Astrocyte (in vitro differentiated cells and primary cell): ENCODE results near the gene ATN1. TPM values are rescaled to one million over a fixed set of nuclear protein-coding genes. Genes with fewer than 3 reads are reported as not detected.

Experiments
- DNase-seq: peaks from one replicate; pipeline ENCODE4 v3.0.0-alpha.2; 2010; ENCODE audit warnings: low read depth
- FAIRE-seq: peaks from 2 replicates; lab custom pipeline; 2011; peaks lifted over from hg19 to GRCh38; lab: Jason Lieb, UNC
- H2AFZ ChIP-seq: 2 replicates; pipeline ENCODE4 v1.6.0; 2012; ENCODE audit warnings: low read depth, low read length, inconsistent platforms
- H3K27ac ChIP-seq: 2 replicates; pipeline ENCODE4 v1.5.1; 2011; ENCODE audit warnings: low read depth, low read length, inconsistent platforms
- H3K27me3 ChIP-seq: 2 replicates; pipeline ENCODE4 v1.6.0; 2011; ENCODE audit warnings: low read length, inconsistent platforms; ENCODE audit not compliant: insufficient read depth
- H3K36me3 ChIP-seq: 2 replicates; pipeline ENCODE4 v1.5.1; 2011; ENCODE audit warnings: low read length, inconsistent platforms; ENCODE audit not compliant: insufficient read depth
- H3K4me1 ChIP-seq: 2 replicates; pipeline ENCODE4 v1.5.1; 2011; ENCODE audit warnings: low read length, inconsistent platforms; ENCODE audit not compliant: insufficient read depth
- H3K4me2 ChIP-seq: 2 replicates; pipeline ENCODE4 v1.6.0; 2012; ENCODE audit warnings: low read length, inconsistent platforms
- H3K4me3 ChIP-seq: 2 replicates; pipeline ENCODE4 v1.5.1; 2011; ENCODE audit warnings: low read depth, mild to moderate bottlenecking, low read length, inconsistent platforms; ENCODE audit not compliant: insufficient read depth
- H3K79me2 ChIP-seq: 2 replicates; pipeline ENCODE4 v1.6.0; 2012; ENCODE audit warnings: mild to moderate bottlenecking, low read length, inconsistent platforms; ENCODE audit not compliant: insufficient read depth
- H3K9ac ChIP-seq: 2 replicates; pipeline ENCODE4 v1.6.0; 2012; ENCODE audit warnings: mild to moderate bottlenecking, low read length, inconsistent platforms
- H3K9me3 ChIP-seq: 2 replicates; pipeline ENCODE4 v1.5.1; 2012; ENCODE audit warnings: low read depth, mild to moderate bottlenecking, low read length, inconsistent platforms; ENCODE audit not compliant: insufficient read depth
- H4K20me1 ChIP-seq: 2 replicates; pipeline ENCODE4 v1.6.0; 2012; ENCODE audit warnings: low read length, inconsistent platforms; ENCODE audit not compliant: insufficient read depth
- H3K27ac Mint-ChIP-seq: one replicate; pipeline ENCODE4 v1.8.0; 2021; ENCODE audit warnings: mild to moderate bottlenecking, mixed read lengths; ENCODE audit not compliant: unreplicated experiment
- H3K27me3 Mint-ChIP-seq: one replicate; pipeline ENCODE4 v1.8.0; 2021; ENCODE audit warnings: low read depth, mixed read lengths; ENCODE audit not compliant: unreplicated experiment
- H3K36me3 Mint-ChIP-seq: one replicate; pipeline ENCODE4 v1.8.0; 2021; ENCODE audit warnings: low read depth, mixed read lengths; ENCODE audit not compliant: unreplicated experiment
- H3K4me1 Mint-ChIP-seq: one replicate; pipeline ENCODE4 v1.8.0; 2021; ENCODE audit warnings: low read depth, mixed read lengths; ENCODE audit not compliant: unreplicated experiment
- H3K4me3 Mint-ChIP-seq: one replicate; pipeline ENCODE4 v1.8.0; 2021; ENCODE audit warnings: mild to moderate bottlenecking, moderate library complexity, mixed read lengths; ENCODE audit not compliant: unreplicated experiment
- H3K9me3 Mint-ChIP-seq: one replicate; pipeline ENCODE4 v1.8.0; 2021; ENCODE audit warnings: mild to moderate bottlenecking, mixed read lengths; ENCODE audit not compliant: unreplicated experiment
- CTCF ChIP-seq: IDR thresholded peaks from 2 replicates; pipeline ENCODE4 v1.5.1; 2011; ENCODE audit warnings: low read depth, mild to moderate bottlenecking, inconsistent platforms, low read length, moderate library complexity; ENCODE audit not compliant: insufficient read depth
- EZH2 ChIP-seq: IDR thresholded peaks from 2 replicates; pipeline ENCODE4 v1.6.1; 2012; ENCODE audit warnings: mild to moderate bottlenecking, low read length, inconsistent platforms; ENCODE audit not compliant: insufficient read depth
- total RNA-seq: library from RNA; stranded (reverse); gene quantifications from 2 replicates; pipeline ENCODE4 v1.2.1, GENCODE V29; 2021

Gene ATN1
- total RNA-seq, 1 donor from 2014 or later = 97.8 TPM

- H3K4me3 Mint-ChIP-seq = no peak overlapping the region
- Histone ChIP-seq H3K4me3 (no peak overlapping the region), H3K9ac (no peak overlapping the region), H3K79me2 (no peaks in the 10 kb centered on the region), H3K27me3 (no peaks in the 10 kb centered on the region), H3K4me1 (peaks cover 11% of the 10 kb centered on the region), H3K9me3 (no peaks in the 10 kb centered on the region), H3K27ac (no peak overlapping the region), H4K20me1 (no peaks in the 10 kb centered on the region), H3K36me3 (no peaks in the 10 kb centered on the region), H2AFZ (no peak overlapping the region), H3K4me2 (no peak overlapping the region)
- no peaks in the 10 kb centered on the region for H3K9me3 Mint-ChIP-seq
- DNase-seq (no peak), FAIRE-seq (no peak)
- no peaks in the 10 kb centered on the region for H3K36me3 Mint-ChIP-seq
- H3K4me1 Mint-ChIP-seq = peaks cover 1% of the 10 kb centered on the region
- H3K27me3 Mint-ChIP-seq = peaks cover 5% of the 10 kb centered on the region
- no peak overlapping the region for H3K27ac Mint-ChIP-seq
- TF ChIP-seq EZH2 = no peak
- no peak for TF ChIP-seq CTCF
Observed at GRCh38 chr12:6909421-6910145, 18.2 kb upstream of the ATN1 start.

DNA sequence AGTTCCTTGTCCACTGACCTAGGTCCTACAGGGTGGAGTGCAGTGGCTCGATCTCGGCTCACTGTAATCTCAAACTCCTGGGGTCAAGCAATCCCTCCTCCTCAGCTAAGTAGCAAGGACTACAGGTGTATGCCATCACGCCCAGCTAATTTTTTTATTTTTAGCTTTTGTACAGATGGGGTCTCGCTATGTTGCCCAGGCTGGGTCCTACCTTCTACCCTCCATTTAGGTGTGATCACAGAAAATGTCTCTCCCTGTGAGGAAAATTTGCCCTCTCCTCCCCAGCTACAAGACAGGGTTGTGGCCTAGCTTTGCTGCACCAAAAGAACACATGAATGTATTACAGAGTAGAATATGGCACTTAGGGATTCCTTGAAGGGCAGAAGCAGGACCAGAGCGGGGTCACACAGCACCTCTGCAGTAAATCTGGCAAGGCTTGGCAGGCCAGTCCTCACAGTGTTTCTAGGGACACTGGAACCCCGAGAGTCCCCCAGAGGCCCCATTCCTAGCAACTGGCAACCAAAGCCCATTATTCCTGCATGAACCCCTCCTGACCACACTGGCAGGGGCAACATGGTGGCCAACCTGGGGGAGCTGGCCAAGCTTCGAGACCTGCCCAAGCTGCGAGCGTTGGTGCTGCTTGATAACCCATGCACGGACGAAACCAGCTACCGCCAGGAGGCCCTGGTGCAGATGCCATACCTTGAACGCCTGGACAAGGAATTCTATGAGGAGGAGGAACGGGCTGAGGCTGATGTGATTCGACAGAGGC is 15.4 kb upstream of the ATN1 start:
- H3K4me1 Mint-ChIP-seq = peaks cover 12% of the 10 kb centered on the region
- H3K9me3 Mint-ChIP-seq = no peaks in the 10 kb centered on the region
- peak overlapping the region; percentile 75 for H3K4me3 Mint-ChIP-seq
- Histone ChIP-seq H2AFZ (no peak overlapping the region), H3K27ac (no peak overlapping the region), H3K4me1 (peaks cover 19% of the 10 kb centered on the region), H3K27me3 (no peaks in the 10 kb centered on the region), H4K20me1 (no peaks in the 10 kb centered on the region), H3K4me2 (no peak overlapping the region), H3K36me3 (no peaks in the 10 kb centered on the region), H3K9me3 (no peaks in the 10 kb centered on the region), H3K79me2 (no peaks in the 10 kb centered on the region), H3K9ac (no peak overlapping the region), H3K4me3 (no peak overlapping the region)
- FAIRE-seq = no peak
- H3K36me3 Mint-ChIP-seq = peaks cover 3% of the 10 kb centered on the region
- no peak overlapping the region for H3K27ac Mint-ChIP-seq
- TF ChIP-seq CTCF (no peak), EZH2 (no peak)
- no peak for DNase-seq
- H3K27me3 Mint-ChIP-seq = peaks cover 5% of the 10 kb centered on the region
